Vagina (tissue), 2 donors: ENCODE measurements around the gene STEAP4.

Experiments used
- POLR2A ChIP-seq, 2 donors: fragments of 450-650 bp; IDR thresholded peaks; one replicate each; pipeline ENCODE4 v1.6.1; 2017; ENCODE audit warnings: antibody characterized with exemption in 2 of 2, mild to moderate bottlenecking in 2 of 2, moderate library complexity in 2 of 2
- POLR2AphosphoS5 ChIP-seq, 2 donors: sonication (generic); formaldehyde crosslinking; IDR thresholded peaks; one replicate each; pipeline ENCODE4 v1.9.0; 2017; ENCODE audit warnings: antibody characterized with exemption in 2 of 2, mild to moderate bottlenecking in 2 of 2, low read depth in 1 of 2; ENCODE audit not compliant: insufficient read depth in 1 of 2
- TF ChIP-seq, protein P1 (sequence below), 3 experiments: fragments of 450-650 bp in 2 of 3; fragments of 200-600 bp in 1 of 3; sonication (generic) in 1 of 3; IDR thresholded peaks; one replicate each; pipeline ENCODE4 v1.5.1; 2017 to 2019; ENCODE audit warnings: antibody characterized with exemption in 3 of 3, mild to moderate bottlenecking in 2 of 3, moderate library complexity in 2 of 3

DNA sequence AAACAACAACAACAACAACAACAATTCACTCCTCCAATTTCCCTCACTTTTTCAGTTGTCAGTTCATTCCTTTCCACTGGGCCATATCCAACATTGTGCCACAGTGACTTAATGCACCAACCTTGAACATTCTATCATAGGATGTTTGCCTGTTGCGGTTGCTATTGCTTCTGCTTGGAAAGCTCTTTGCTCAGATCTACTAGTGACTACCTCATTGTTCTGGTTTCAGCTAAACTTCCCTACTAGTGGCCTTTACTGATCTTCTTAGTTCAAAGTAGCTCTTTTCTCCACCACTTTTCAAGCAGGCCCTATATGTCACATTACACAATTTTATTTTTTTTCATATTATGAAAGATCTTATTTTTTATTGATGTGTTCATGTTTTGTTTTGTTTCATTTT, 9.8 kb upstream of the STEAP4 start:
- TF ChIP-seq, protein P1, sequence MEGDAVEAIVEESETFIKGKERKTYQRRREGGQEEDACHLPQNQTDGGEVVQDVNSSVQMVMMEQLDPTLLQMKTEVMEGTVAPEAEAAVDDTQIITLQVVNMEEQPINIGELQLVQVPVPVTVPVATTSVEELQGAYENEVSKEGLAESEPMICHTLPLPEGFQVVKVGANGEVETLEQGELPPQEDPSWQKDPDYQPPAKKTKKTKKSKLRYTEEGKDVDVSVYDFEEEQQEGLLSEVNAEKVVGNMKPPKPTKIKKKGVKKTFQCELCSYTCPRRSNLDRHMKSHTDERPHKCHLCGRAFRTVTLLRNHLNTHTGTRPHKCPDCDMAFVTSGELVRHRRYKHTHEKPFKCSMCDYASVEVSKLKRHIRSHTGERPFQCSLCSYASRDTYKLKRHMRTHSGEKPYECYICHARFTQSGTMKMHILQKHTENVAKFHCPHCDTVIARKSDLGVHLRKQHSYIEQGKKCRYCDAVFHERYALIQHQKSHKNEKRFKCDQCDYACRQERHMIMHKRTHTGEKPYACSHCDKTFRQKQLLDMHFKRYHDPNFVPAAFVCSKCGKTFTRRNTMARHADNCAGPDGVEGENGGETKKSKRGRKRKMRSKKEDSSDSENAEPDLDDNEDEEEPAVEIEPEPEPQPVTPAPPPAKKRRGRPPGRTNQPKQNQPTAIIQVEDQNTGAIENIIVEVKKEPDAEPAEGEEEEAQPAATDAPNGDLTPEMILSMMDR (IDR thresholded peaks at IDR 0.05) = no peak
- TF ChIP-seq POLR2AphosphoS5 (IDR thresholded peaks at IDR 0.05; ENCODE audit: insufficient read depth in 1 of 2, low read depth in 1 of 2) (no peak), POLR2A (IDR thresholded peaks at IDR 0.05) (no peak)
